Femur (tissue), 1 donor: ENCODE results near the gene MAFG.

Source experiments
- DNase-seq: peaks from one replicate; pipeline ENCODE4 v3.0.0-alpha.2; 2017

Gene MAFG

GRCh38 chr17:81890447-81891302, 36.9 kb downstream of the MAFG start:
- peak; percentile 35 for DNase-seq

- no peak for DNase-seq
Measured at GRCh38 chr17:81889602-81890001, 37.9 kb downstream of the MAFG start.

GRCh38 chr17:81888988-81889595, 38.4 kb downstream of the MAFG start:
- no peak for DNase-seq

GRCh38 chr17:81888105-81888987, 39.2 kb downstream of the MAFG start:
- DNase-seq = no peak

GRCh38 chr17:81885869-81886548, 41.5 kb downstream of the MAFG start:
- no peak for DNase-seq

GRCh38 chr17:81885454-81885853, 42.1 kb downstream of the MAFG start:
- no peak for DNase-seq

- no peak for DNase-seq
Measured at GRCh38 chr17:81884968-81885367, 42.6 kb downstream of the MAFG start.

GRCh38 chr17:81884520-81884919, 43.0 kb downstream of the MAFG start:
- no peak for DNase-seq

GRCh38 chr17:81879121-81879520, 48.4 kb downstream of the MAFG start:
- no peak for DNase-seq

- no peak for DNase-seq
Measured at GRCh38 chr17:81878294-81878693, 49.2 kb downstream of the MAFG start.

- no peak for DNase-seq
Measured at GRCh38 chr17:81877569-81877968, 50.0 kb downstream of the MAFG start.

- DNase-seq = peak; percentile 95
Measured at GRCh38 chr17:81871387-81872230, 55.9 kb downstream of the MAFG start.

- DNase-seq = no peak
Measured at GRCh38 chr17:81870981-81871386, 56.6 kb downstream of the MAFG start, which contains the start of gene ARHGDIA. Gene ARHGDIA (minus strand): TSS chr17:81871337. CDS start chr17:81869930, 1,407 bp downstream.

GRCh38 chr17:81870131-81870980, 57.2 kb downstream of the MAFG start:
- peak; percentile 51 for DNase-seq

GRCh38 chr17:81869221-81870130, 58.1 kb downstream of the MAFG start:
- peak; percentile 70 for DNase-seq

- peak; percentile 67 for DNase-seq
Measured at GRCh38 chr17:81868674-81869220, 58.8 kb downstream of the MAFG start.
